ENCODE measurements around the gene WDR49.

Gene WDR49

GRCh38 chr3:167611718-167612117 is 42.0 kb downstream of the WDR49 start:
- DNase-seq: no peak

- DNase-seq: no peak
Measured at GRCh38 chr3:167609156-167609555, 44.6 kb downstream of the WDR49 start.

- DNase-seq: no peak
Measured at GRCh38 chr3:167606836-167607235, 46.9 kb downstream of the WDR49 start.

DNA sequence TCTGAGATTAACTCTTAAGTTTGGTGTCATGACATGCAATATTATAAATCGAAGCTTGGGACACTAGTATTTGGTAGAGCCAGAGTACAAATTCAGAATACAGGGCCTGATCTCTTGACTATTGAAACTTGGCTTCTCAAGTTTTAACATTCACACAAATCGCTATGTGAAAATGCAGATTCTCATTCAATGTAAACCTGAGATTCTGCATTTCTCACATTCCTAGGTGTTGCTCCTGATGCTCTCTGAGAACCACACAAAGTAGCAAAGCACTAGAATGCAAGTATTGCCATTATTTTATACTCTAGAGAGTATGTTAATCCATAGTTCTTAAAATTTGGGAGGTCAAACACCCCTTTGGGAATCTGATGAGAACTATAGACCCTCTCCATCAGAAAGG is 47.9 kb downstream of the WDR49 start:
- no peak for DNase-seq

DNA sequence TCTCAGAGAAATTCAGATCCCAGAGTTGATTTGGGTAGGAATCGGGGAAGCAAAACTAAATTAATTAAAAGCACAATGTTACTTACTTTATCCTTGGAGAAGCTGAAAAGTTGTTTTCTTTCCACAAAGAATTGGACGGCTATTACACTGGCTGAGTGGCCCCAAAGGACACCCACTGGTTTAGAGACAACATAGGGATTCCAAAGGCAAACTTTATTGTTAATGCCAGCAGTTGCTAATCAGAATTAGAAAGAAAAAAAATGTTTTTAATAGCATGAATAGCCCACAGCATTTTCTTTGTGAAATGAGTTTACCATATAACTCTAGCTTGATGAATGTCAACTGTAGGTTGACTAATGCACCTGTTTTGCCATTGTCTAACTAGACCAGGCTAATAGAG is 51.7 kb downstream of the WDR49 start:
- DNase-seq: no peak

- no peak for DNase-seq
Measured at GRCh38 chr3:167587651-167588050, 66.1 kb downstream of the WDR49 start.

DNA sequence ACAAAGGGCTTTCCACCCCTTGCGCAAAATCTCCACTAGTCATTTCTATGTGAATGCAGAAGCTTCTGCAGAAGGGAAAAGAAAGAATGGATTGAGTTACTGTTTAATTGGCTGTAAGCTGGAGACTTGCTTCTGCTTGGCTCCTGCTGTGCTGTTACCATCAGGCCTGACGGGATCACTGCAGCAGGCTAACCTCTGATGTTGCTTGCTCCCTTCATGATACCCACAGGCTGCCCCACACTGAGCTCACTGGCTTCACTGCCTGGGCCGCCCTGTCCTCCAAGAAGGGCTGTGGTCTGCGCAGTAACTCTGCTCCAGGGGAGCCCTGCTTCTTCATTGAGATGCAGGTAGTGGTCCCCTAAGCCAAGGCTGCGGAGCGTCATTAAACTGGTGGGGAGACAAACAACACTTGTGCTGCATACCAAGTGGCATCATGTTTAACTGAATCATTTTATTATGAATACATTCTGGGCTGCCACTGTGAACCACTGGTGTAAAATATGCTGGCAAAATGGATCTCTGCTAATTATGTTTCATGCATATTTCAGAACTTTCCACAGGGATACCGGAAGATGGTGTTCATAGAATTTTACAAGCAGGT is 78.6 kb downstream of the WDR49 start:
- DNase-seq: no peak

DNA sequence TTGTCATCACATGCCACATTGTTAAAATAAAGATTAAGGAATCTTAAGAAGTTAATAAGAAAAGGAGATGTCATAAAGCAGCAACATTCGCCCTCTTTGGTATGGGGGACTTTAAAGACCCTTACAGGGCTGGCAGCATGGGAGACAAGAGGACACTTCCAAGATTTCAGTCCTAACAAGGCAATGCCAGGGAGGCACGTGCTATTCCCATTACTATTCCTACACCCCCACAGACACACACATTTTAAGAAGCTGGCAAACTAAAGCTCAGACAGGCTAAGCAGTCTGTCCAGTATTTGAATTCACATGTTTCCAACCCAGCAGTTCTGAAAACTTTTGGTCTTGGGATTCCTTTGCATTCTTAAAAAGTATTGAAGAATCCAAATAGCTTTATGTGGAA is 80.8 kb downstream of the WDR49 start:
- DNase-seq: no peak

GRCh38 chr3:167568634-167569033 is 85.1 kb downstream of the WDR49 start:
- no peak for DNase-seq

DNA sequence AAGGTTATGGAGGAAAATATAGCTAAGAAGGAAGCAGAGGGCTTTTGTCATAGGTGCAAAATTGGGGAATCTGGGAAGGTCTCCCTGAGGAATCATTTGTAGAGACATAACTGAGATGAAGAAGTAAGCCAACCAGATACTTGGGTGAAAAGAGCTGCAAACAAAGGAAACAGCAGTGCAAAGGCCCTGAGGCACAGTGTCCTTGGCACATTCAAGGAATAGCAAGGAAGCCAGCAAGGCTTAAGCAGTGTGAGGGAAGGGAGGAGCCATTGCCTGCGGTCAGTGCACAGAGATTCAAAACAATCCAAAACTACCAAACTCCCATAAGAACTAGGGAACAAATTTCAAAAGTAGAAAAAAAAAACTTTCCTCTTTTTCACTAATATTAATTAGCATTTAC is 88.3 kb downstream of the WDR49 start:
- DNase-seq: no peak

DNA sequence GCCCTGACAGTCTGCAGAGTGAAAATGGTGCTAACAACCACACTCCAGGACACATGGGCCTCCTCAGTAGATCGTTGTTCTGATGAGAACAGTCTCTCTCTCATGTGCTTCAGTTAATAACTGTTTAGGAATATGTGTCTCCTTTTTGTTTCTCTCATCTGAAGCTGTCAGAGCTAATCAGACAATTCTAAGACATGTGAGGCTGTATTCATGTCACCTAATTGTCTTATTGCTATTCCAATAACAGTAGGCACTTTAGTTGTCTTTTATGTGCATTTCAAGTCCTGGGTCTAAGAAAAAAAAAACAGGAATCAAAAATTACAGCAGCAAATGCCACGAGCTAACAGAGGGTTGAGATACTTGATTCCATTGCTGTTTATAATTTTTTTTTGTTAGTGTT is 89.1 kb downstream of the WDR49 start:
- no peak for DNase-seq

DNA sequence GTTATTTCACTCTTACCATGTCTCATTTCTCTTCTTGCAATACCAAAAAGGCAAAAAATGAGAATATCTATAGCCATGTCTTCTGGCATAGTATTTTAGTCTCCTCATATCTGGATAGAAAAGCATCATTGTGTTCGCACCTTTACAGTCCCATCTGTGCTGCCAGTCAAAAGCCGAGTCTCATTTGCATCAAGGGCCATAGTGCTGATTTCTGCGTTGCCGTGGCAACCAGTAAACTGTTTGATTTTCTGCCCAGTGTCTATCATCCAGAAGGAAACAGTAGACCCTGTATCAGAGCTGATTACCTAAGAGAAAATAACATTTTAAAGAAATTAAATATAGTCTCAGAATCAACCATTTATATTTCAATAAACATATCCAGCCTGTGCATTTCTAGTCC is 93.8 kb downstream of the WDR49 start:
- no peak for DNase-seq

DNA sequence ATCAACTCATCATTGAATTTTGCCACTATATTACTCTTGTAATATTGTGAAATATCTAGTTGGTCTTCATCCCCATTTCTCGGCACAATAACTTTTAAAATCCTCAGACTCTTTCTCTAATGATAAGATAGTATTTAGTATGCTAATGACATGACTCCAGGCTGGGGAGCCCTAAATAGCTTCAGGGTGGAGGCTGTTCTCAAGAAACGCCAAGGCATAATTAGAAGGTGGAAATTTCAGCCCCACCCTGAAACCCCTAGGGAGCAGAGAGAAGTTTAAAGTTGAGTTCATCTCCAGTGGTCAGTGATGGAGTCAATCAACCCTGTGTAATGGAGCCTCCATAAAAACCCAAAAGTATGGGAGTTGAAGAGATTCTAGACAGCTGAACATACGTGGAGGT is 98.8 kb downstream of the WDR49 start:
- DNase-seq: no peak

- DNase-seq: no peak
Measured at GRCh38 chr3:167538081-167538480, 115.7 kb downstream of the WDR49 start.

DNA sequence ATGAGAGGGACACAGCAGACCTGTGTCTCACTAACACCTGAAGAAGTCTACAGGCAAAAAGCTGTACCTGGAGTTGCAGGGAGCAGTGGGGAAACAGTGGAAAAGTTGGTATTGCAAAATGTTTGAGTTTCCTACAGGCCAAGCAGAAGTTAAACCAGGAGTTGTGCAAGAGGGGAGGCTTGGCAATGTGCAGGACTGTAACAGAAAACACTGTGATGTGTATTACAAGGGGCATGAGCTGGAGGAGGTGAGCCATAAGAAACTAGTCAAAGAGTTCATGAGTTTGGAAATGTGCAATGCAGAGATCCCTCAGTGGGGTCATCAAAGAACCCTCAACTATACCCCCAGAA is 132.8 kb downstream of the WDR49 start:
- DNase-seq: no peak

- no peak for DNase-seq
Measured at GRCh38 chr3:167520266-167521005, 133.3 kb downstream of the WDR49 start.

DNA sequence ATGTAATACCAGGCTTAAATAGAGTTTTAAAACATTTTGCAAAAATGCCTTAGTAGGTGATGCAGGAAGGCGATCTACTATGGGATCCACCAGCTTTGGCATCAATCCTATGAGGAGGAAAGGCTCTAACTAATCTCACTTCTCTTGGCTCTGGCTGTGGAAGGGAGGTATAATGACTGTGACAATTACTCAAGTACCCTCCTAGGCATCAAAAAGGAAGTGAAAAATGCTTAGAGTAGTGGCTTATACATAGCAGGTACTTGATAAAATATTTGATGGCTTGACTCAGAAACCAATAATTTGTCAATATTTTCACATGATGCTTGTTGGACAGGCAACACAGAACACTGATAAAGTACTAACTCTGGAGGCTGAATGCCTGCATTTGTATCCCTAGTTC is 145.8 kb downstream of the WDR49 start:
- no peak for DNase-seq

DNA sequence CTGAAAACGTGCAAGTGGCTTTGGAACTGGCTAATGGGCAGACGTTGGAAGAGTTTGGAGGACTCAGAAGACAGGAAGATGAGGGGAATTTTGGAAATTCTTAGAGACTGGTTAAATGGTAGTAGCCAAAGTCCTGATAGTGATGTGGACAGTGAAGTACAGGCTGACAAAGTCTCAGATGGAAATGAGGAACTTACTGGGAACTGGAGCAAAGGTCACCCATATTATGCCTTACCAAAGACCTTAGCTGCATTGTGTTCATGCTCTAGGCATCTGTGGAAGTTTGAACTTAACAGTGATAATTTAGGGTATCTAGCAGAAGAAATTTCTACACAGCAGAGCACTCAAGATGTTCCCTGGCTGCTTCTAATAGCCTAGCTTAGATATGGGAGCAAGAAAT is 151.3 kb downstream of the WDR49 start:
- DNase-seq: no peak

DNA sequence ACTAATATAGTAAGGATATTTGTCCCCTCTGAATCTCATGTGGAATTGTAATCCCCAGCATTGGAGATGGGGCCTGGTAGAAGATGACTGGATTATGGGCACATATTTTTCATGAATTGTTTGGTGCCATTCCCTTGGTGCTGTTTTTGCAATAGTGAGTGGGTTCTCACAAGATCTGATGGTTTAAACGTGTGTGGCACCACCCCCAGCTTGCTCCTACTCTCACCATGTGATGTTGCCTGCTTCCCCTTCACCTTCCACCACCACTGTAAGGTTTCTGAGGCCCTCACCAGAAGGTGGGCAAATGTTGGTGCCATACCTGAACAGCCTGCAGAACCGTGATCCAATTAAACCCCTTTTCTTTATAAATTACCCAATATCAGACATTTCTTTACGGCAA is 151.8 kb downstream of the WDR49 start:
- no peak for DNase-seq

DNA sequence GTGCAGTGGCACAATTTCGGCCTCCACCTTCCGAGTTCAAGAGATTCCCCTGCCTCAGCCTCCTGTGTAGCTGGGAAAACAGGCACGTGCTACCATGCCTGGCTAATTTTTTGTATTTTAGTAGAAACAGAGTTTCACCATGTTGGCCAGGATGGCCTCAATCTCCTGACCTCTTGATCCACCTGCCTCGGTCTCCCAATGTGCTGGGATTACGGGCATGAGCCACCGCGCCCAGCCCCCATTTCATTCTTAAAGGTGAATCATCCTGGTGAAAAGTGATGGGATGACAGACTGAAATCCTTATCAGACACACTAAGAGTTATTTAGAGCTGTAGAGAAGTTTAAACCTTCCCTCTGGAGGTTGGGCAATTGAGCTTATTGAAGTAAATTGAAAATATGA is 155.8 kb downstream of the WDR49 start:
- no peak for DNase-seq

DNA sequence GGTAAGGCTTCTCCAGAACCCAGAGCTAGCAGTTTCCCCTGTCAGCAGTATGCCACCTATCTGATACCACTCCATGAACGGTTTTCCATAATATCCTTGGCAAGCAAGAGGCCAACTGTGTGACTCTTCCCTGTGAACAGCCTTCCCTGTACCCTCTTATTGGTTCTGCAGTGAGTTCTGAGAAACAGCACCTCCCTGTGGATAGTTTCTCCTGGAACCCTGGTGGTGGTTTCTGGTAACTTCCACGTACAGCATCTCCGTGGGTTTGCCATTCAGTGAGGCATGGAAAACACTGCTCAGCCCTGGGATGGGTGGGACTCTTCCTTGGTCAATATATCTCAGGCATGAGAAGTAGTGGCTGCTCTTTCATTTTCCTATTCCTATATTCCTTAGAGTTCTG is 160.5 kb downstream of the WDR49 start:
- DNase-seq: no peak

GRCh38 chr3:167491621-167492020 is 162.1 kb downstream of the WDR49 start:
- DNase-seq: no peak

DNA sequence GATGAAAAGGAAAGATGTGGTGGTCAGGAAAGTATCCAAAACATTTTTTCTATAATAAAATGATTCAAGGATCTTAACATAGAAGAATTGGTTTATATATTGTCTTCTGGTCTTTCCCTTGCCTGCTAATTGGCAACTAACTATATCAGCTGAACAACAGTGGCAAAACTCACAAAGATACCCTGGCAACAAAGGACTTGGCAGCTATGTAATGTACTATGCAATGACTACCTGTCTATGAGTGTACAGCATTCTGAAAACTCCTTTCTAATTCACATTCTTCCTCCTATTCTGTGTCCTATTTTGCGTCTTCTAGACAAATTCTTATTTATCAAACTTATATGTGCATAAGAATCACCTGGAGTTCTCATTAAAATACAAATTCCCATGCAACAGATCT is 164.2 kb downstream of the WDR49 start:
- DNase-seq: no peak

DNA sequence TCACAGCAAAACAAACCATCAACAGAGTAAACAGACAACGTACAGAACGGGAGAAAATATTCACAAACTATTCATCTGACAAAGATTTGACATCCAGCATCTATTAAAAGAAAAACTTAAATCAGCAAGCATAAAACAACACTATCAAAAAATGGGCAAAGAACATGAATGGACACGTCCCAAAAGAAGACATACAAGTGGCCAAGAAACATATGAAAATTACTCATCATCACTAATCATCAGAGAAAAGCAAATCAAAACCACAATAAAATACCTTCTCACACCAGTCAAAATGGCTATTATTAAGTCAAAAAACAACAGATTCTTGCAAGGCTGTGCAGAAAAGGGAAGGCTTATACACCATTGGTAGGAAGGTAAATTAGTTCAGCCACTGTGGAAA is 166.2 kb downstream of the WDR49 start:
- no peak for DNase-seq

- no peak for DNase-seq
Measured at GRCh38 chr3:167484551-167484950, 169.2 kb downstream of the WDR49 start.

All from NCI-H1417 treated with DMSO at 0.1 percent for 48 hours (cell line).